Activated naive CD4-positive, alpha-beta T cell treated with anti-CD3 and anti-CD28 coated beads for 36 hours (primary cell): ENCODE results near the gene ANK3. TPM values are rescaled to one million over a fixed set of nuclear protein-coding genes. Genes with fewer than 3 reads are reported as not detected.

Source experiments
- CTCF ChIA-PET: fragments of 350-600 bp; sonication (Branson Sonifier 250); formaldehyde crosslinking; loops from one replicate; lab custom pipeline; 2021; ENCODE audit warnings: antibody characterized with exemption; lab: Charles Lee
- DNase-seq: peaks from one replicate; pipeline ENCODE4 v3.0.0-alpha.2; 2020
- H3K27ac Mint-ChIP-seq: one replicate; pipeline ENCODE4 v1.8.0; 2021; ENCODE audit warnings: mild to moderate bottlenecking, mixed read lengths
- H3K27me3 Mint-ChIP-seq: one replicate; pipeline ENCODE4 v1.8.0; 2021; ENCODE audit warnings: low read depth, mixed read lengths
- H3K36me3 Mint-ChIP-seq: one replicate; pipeline ENCODE4 v1.8.0; 2021; ENCODE audit warnings: low read depth, mixed read lengths
- H3K4me1 Mint-ChIP-seq: one replicate; pipeline ENCODE4 v1.8.0; 2021; ENCODE audit warnings: low read depth, mixed read lengths
- H3K4me3 Mint-ChIP-seq: one replicate; pipeline ENCODE4 v1.8.0; 2021; ENCODE audit warnings: mild to moderate bottlenecking, moderate library complexity, mixed read lengths
- H3K9me3 Mint-ChIP-seq: one replicate; pipeline ENCODE4 v1.8.0; 2021; ENCODE audit warnings: mixed read lengths
- intact Hi-C: fragments of 100-400 bp; cut with micrococcal nuclease; formaldehyde crosslinking; loops from one replicate; pipeline ENCODE4 v1.15.1; 2023
- total RNA-seq, 2 experiments: library from RNA; stranded (reverse); gene quantifications; one replicate each; pipeline ENCODE4 v1.2.3, GENCODE V29; 2021

Gene ANK3
- total RNA-seq, 2 experiments from 2014 or later, result 11.2 to 13.0 TPM

DNA sequence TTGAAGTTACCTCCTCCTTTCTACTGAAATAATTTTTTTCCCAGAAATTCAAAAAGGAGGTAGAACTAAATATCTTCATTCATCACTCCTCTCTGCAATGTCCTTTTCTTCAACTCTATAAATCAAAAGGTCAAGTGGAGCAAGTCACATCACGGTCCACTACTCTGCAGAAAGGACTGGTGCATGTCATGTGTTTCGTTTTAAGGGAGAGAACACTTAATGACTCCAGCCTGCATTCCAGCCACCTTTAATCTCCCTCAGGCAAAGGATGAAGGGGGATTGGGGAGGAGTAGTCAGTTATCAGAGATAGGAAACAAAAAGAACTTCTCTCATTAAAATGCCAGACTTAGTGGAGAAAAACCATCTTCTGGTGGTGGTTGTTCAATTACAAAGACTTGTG, 78.9 kb downstream of the ANK3 start:
- Mint-ChIP-seq H3K36me3 (no peaks in the 10 kb centered on the region), H3K4me3 (no peak overlapping the region)

DNA sequence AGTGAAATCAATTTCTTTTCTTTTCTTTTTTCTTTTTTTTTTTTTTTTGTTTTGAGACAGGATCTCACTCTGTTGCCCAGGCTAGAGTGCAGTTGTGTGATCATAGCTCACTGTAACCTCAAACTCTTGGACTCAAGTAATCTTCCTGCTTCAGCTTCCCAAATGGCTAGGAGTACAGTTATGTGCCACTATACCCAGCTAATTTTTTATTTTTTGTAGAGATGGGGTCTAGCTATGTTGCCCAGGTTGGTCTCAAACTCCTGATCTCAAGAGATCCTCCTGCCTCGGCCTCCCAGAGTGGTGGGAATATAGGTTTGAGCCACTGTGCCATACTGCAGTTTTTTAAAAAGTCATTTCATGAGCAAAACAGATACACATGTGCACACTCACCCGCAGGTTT, 79.8 kb downstream of the ANK3 start:
- CTCF ChIA-PET, result no interaction called here
- no peak overlapping the region for H3K27ac Mint-ChIP-seq
- intact Hi-C loops, result loop anchor here (10.0 kb wide), 1 partner anchor 335 kb away; no protein-coding TSS in a partner anchor
- H3K4me3 Mint-ChIP-seq, result no peak overlapping the region
- no peak for DNase-seq
- peaks cover 20% of the 10 kb centered on the region for H3K4me1 Mint-ChIP-seq
- H3K9me3 Mint-ChIP-seq, result no peaks in the 10 kb centered on the region
- H3K36me3 Mint-ChIP-seq, result no peaks in the 10 kb centered on the region
- no peaks in the 10 kb centered on the region for H3K27me3 Mint-ChIP-seq

More for the DNA sequence above, 78.9 kb downstream of the ANK3 start:
- peaks cover 23% of the 10 kb centered on the region for H3K4me1 Mint-ChIP-seq
- intact Hi-C loops, result loop anchor here (10.0 kb wide), 1 partner anchor 334 kb away; no protein-coding TSS in a partner anchor
- no peak for DNase-seq
- H3K9me3 Mint-ChIP-seq, result no peaks in the 10 kb centered on the region
- H3K27ac Mint-ChIP-seq, result no peak overlapping the region
- CTCF ChIA-PET, result no interaction called here
- H3K27me3 Mint-ChIP-seq, result no peaks in the 10 kb centered on the region

DNA sequence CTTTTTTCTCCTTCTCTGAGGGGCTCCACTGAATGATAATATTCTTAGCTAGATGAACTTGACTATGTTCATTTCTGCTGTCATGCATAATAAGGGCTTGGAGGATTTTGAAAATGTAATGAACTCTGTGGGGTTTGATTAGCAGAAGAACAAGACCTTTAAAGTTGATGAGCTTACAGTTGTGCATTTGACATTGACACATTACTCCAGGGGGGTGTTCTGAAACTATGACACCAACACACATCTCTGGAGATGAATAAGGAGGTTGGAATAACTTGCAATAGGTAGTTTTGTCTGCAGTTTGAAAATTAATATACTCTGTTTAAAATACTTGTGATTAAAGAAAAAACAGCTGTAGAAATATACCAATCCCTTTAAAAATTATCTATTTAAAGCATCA, 80.3 kb downstream of the ANK3 start:
- no peaks in the 10 kb centered on the region for H3K36me3 Mint-ChIP-seq
- intact Hi-C loops, result no loop called here
- CTCF ChIA-PET, result no interaction called here
- DNase-seq, result no peak
- H3K4me3 Mint-ChIP-seq, result no peak overlapping the region
- H3K9me3 Mint-ChIP-seq, result no peaks in the 10 kb centered on the region
- H3K4me1 Mint-ChIP-seq, result peaks cover 16% of the 10 kb centered on the region
- no peak overlapping the region for H3K27ac Mint-ChIP-seq
- no peaks in the 10 kb centered on the region for H3K27me3 Mint-ChIP-seq

DNA sequence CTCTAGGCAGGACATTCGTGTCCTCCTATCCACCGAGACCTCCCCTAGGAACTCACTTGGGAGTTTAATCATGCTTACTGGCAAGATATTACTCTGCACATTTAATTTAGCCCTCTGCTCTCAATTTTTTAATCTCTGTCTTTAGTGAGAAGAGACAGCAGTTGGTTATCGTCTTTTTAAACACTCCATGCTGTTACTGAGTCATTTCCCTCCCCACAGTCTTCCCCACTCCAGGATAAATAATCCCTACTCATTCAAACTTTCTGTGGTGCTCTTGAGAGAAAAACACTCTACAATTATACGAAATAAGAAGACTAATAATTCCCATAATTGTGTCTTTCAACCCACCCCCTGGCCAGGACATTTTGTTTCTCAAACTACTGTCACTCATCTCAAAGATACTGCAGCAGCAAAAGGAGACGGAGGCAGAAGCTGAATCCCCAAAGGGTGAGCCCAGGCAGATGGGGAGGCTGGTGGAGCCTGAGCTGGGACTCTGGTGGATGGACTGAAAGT, 84.2 kb downstream of the ANK3 start:
- CTCF ChIA-PET, result no interaction called here
- H3K36me3 Mint-ChIP-seq, result no peaks in the 10 kb centered on the region
- no peaks in the 10 kb centered on the region for H3K27me3 Mint-ChIP-seq
- H3K4me1 Mint-ChIP-seq, result peaks cover 2% of the 10 kb centered on the region
- intact Hi-C loops, result no loop called here
- H3K27ac Mint-ChIP-seq, result no peak overlapping the region
- H3K9me3 Mint-ChIP-seq, result no peaks in the 10 kb centered on the region
- no peak for DNase-seq
- H3K4me3 Mint-ChIP-seq, result no peak overlapping the region

DNA sequence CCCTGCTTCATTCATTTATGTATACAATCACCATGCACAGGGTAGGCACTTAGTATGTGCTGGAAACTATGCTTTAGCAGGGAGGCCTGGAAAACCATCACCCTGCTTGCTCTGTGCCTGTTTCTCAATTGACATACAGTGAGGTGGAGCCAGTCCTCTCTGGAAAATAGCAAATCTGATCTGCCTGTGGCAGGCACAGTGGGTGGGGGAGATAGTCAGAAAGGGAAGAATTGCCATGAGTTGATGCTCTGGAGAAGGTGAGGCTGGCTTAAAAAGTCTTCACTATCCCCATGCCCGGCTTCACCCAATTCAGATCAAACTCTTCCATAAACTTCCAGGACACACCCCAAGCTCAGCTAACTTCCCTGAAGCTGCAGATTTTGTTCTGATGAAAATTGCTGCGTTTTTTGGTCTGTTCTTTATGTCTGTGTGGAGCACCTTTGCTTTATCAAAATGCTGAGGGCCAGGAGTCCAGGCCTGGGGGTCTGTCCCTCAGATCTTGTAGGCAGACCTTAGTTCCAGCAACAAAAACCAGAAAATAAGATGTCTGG, 84.8 kb downstream of the ANK3 start:
- DNase-seq, result no peak
- Mint-ChIP-seq H3K27ac (no peak overlapping the region), H3K4me1 (peaks cover 2% of the 10 kb centered on the region), H3K36me3 (no peaks in the 10 kb centered on the region), H3K4me3 (no peak overlapping the region), H3K9me3 (no peaks in the 10 kb centered on the region), H3K27me3 (no peaks in the 10 kb centered on the region)
- CTCF ChIA-PET, result no interaction called here
- intact Hi-C loops, result no loop called here

DNA sequence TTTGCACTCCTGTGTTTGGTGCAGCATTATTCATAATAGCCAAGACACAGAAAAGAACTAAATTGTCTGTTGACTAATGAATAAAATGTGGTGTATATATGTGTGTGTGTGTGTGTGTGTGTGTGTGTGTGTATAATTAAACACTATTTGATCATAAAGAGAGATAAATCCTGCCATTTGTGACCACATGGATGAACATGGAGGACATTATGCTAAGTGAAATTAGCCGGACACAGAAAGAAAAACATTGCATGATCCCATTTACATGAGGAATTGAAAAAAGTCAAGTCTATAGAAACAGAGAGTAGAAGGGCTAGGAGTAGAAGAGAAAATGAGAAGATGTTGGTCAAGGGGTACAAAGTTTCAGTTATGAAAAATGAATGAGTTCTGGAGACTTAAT, 85.9 kb downstream of the ANK3 start:
- DNase-seq, result no peak
- no peaks in the 10 kb centered on the region for H3K9me3 Mint-ChIP-seq
- no peaks in the 10 kb centered on the region for H3K4me1 Mint-ChIP-seq
- CTCF ChIA-PET, result no interaction called here
- H3K36me3 Mint-ChIP-seq, result no peaks in the 10 kb centered on the region
- no peak overlapping the region for H3K27ac Mint-ChIP-seq
- no peak overlapping the region for H3K4me3 Mint-ChIP-seq
- intact Hi-C loops, result no loop called here
- H3K27me3 Mint-ChIP-seq, result no peaks in the 10 kb centered on the region

DNA sequence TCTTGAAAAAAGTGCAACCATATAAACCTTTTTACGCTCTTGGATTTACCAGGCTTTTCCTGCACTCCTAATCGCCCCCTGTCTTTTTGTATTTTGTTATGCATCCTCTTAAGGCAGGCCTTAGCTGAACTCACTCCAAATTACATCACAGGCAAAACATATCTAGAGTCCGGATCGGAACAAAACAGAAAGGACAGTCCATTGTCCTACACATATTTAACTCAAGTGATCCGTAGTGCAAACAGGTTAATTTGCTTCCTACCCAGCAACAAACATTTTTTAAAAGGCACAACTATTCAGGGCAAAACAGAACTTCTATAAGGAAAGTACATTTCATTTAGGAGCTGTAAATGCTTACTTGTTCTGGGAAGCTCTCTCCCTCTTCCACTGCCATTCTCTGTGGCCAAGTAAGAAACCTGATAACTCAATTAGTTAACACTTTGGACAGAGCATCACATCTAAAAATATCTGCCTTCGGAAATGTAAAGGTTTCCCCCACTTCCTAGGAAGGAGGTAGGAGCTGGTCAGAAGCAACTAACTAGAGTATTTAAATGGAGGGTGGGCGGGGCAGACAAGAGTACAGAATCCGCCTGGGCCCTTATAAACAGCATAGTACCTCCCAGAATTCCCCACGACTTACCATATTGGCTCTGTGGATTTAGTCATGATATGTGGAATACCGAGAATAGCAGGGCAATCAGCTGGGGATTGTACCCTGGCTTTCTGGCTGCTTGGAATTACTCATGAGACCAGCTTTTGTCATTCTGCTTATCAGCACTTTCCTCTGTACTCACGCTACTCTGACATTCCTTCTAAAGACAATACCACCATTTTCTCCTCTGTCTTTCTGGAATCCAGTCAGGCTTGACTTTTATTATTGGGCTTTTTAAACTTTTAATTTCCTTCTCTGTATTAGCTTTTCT, 89.5 kb downstream of the ANK3 start:
- H3K9me3 Mint-ChIP-seq, result no peaks in the 10 kb centered on the region
- intact Hi-C loops, result no loop called here
- no peak overlapping the region for H3K4me3 Mint-ChIP-seq
- no peaks in the 10 kb centered on the region for H3K27me3 Mint-ChIP-seq
- no peaks in the 10 kb centered on the region for H3K36me3 Mint-ChIP-seq
- CTCF ChIA-PET, result no interaction called here
- H3K27ac Mint-ChIP-seq, result no peak overlapping the region
- DNase-seq, result no peak
- H3K4me1 Mint-ChIP-seq, result no peaks in the 10 kb centered on the region

DNA sequence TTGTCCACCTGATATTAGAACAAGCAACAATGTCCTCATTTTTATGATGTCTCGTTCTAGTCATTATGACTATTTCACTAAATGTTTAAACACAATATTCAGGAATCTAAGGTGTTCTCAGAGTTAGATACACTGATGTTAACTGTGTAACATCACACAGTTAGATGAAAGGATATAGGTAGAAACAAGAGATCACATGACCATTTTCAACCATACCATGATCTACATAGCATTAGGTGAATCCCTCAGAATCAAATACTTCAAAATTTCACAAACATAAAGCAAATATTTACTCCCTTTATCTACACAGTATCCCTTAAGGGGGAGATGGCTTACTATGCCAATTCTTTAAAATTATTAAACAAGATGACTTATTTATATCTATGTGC, 90.3 kb downstream of the ANK3 start:
- intact Hi-C loops, result no loop called here
- Mint-ChIP-seq H3K9me3 (no peaks in the 10 kb centered on the region), H3K27ac (no peak overlapping the region), H3K4me3 (no peak overlapping the region), H3K4me1 (no peaks in the 10 kb centered on the region), H3K27me3 (no peaks in the 10 kb centered on the region), H3K36me3 (no peaks in the 10 kb centered on the region)
- DNase-seq, result no peak
- CTCF ChIA-PET, result no interaction called here

DNA sequence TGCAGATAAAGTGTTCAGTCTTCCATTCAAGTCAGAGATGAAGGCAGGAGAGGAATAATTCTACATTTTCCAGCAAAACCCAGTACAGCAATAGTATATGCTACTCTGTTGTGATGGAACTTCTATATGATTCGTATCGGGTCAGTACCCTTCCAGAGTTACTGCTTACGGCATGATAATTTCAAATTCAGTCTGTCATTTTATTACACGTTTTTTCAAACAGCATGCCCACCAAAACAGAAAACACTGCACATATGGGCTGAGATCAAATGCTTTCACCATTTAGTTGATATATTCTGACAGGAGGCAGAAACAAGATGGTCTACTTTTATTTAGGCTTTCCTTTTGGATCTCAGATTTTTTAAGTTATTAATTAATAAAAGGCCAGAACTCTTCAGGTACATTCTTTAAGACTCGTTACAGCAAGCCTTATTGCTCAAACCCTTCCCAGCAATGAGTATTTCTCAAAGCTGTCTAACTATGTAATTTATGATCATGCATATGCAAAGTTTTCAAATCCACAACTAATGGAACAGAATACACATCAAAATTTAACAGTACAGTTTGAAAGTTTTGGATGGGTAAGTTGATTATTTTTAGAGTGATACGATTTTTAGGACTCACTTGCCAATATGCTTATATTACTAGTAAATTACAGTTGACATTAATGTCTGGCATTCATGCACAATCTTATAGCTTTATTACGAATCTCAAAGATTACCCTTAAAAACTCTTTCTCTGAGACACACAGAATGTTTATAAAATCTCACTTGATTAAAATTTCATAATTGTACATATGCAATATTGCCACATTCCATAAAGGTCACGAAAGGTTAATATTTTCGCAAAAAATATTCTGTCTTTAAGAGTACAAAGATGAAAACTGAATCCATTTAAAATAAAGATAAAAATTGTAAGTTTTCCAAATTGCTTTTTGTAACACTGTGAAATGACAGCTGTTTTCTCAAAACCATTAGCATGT, 91.0 kb downstream of the ANK3 start:
- no peak overlapping the region for H3K27ac Mint-ChIP-seq
- DNase-seq, result no peak
- H3K27me3 Mint-ChIP-seq, result no peaks in the 10 kb centered on the region
- H3K9me3 Mint-ChIP-seq, result no peaks in the 10 kb centered on the region
- intact Hi-C loops, result no loop called here
- H3K36me3 Mint-ChIP-seq, result no peaks in the 10 kb centered on the region
- CTCF ChIA-PET, result no interaction called here
- no peaks in the 10 kb centered on the region for H3K4me1 Mint-ChIP-seq
- H3K4me3 Mint-ChIP-seq, result no peak overlapping the region

DNA sequence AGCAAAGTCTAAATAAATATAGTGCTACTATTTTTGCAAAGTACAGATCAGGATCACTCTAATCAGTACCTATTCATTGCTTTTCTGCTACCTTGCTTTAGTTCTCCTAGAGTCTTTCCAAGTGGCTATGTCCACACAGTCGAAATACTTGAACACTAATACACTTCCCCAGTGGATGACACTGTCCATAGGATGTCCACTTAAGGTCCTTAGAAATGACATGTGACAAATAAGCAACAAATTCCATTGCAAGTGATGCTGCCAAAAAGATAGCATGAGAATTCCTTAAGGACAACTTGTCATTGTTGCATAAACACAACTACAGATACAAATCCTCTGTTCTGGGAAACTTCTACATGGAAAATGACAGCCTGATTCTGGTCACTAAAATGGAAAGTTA, 93.6 kb downstream of the ANK3 start:
- Mint-ChIP-seq H3K9me3 (no peaks in the 10 kb centered on the region), H3K4me1 (no peaks in the 10 kb centered on the region), H3K27ac (no peak overlapping the region), H3K36me3 (no peaks in the 10 kb centered on the region), H3K27me3 (no peaks in the 10 kb centered on the region), H3K4me3 (no peak overlapping the region)
- intact Hi-C loops, result no loop called here
- DNase-seq, result no peak
- CTCF ChIA-PET, result no interaction called here

DNA sequence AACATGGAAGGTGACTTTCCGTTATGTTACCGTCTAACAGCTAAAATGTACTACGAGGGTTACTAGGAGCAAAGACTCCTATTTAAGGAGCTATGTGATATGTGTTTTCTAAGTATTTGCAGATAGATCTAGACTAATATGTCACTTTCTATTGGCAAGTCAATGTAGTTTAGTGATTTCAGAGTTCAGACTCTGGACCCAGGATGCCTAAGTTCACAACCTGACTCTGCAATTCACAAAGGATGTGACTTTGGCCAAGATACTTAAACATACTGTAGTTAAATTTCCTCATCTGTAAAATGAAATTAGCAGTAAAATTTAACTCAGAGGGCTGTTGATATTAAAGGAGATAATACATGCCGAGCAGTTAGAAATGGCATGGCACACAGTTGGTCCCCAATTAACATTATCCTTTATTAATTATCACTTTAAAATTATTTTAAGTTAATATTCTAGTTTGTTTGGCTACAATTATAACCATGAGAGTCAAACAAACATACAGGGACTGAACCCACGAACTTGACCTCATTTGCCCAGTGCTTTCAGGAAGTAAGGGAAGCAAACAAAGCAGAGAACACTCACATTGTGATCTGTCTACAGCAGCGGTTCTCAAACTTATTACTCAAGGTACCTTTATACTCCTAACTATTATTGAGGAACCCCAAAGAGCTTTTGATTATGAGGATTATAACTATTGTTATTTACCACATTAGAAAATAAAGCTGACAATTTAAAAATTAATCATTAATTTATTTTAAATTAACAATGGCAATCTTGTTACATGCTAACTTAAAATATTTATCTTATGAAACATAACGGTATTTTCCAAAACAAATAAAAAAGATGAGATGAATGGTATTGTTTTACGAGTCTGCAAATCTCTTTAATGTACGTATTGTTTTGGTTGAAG, 94.4 kb downstream of the ANK3 start:
- Mint-ChIP-seq H3K4me3 (no peak overlapping the region), H3K4me1 (no peaks in the 10 kb centered on the region), H3K27me3 (no peaks in the 10 kb centered on the region), H3K36me3 (no peaks in the 10 kb centered on the region), H3K9me3 (no peaks in the 10 kb centered on the region), H3K27ac (no peak overlapping the region)
- CTCF ChIA-PET, result no interaction called here
- intact Hi-C loops, result no loop called here
- DNase-seq, result no peak
